ENCODE measurements around the gene FSIP1.

FSIP1 gene

GRCh38 chr15:39672184-39672583 is 110.5 kb downstream of the FSIP1 start:
- no peak for DNase-seq

GRCh38 chr15:39670687-39671086 is 112.0 kb downstream of the FSIP1 start:
- no peak for DNase-seq

GRCh38 chr15:39669661-39670060 is 113.0 kb downstream of the FSIP1 start:
- DNase-seq: no peak

GRCh38 chr15:39669241-39669640 is 113.4 kb downstream of the FSIP1 start:
- DNase-seq: no peak

- no peak for DNase-seq
Observed at GRCh38 chr15:39668457-39668856, 114.2 kb downstream of the FSIP1 start.

GRCh38 chr15:39667382-39668127 is 115.1 kb downstream of the FSIP1 start:
- DNase-seq: no peak

GRCh38 chr15:39666677-39667076 is 116.0 kb downstream of the FSIP1 start:
- DNase-seq: no peak

- no peak for DNase-seq
Observed at GRCh38 chr15:39665629-39666250, 116.9 kb downstream of the FSIP1 start.

GRCh38 chr15:39663704-39664250 is 118.9 kb downstream of the FSIP1 start:
- no peak for DNase-seq

GRCh38 chr15:39661776-39662175 is 120.9 kb downstream of the FSIP1 start:
- no peak for DNase-seq

GRCh38 chr15:39658740-39659139 is 123.9 kb downstream of the FSIP1 start:
- DNase-seq: no peak

GRCh38 chr15:39657668-39658067 is 125.0 kb downstream of the FSIP1 start:
- no peak for DNase-seq

GRCh38 chr15:39657181-39657580 is 125.5 kb downstream of the FSIP1 start:
- DNase-seq: no peak

GRCh38 chr15:39654304-39654703 is 128.3 kb downstream of the FSIP1 start:
- no peak for DNase-seq

GRCh38 chr15:39651881-39652280 is 130.8 kb downstream of the FSIP1 start:
- no peak for DNase-seq

GRCh38 chr15:39651295-39651694 is 131.3 kb downstream of the FSIP1 start:
- no peak for DNase-seq

GRCh38 chr15:39649757-39650156 is 132.9 kb downstream of the FSIP1 start:
- DNase-seq: no peak

- no peak for DNase-seq
Observed at GRCh38 chr15:39646425-39646824, 136.2 kb downstream of the FSIP1 start.

- DNase-seq: no peak
Observed at GRCh38 chr15:39645976-39646257, 136.7 kb downstream of the FSIP1 start.

GRCh38 chr15:39645138-39645975 is 137.3 kb downstream of the FSIP1 start:
- DNase-seq: no peak

GRCh38 chr15:39644136-39644535 is 138.5 kb downstream of the FSIP1 start:
- no peak for DNase-seq

GRCh38 chr15:39643727-39644126 is 138.9 kb downstream of the FSIP1 start:
- DNase-seq: no peak

- no peak for DNase-seq
Observed at GRCh38 chr15:39642011-39642640, 140.5 kb downstream of the FSIP1 start.

All from hematopoietic multipotent progenitor cell treated with erythropoietin and hydrocortisone succinate and interleukin-3 and kit ligand, for 8 days (in vitro differentiated cells).